Neural crest cell (in vitro differentiated cells): ENCODE measurements around the gene ARL4D. TPM values are rescaled to one million over a fixed set of nuclear protein-coding genes. Genes with fewer than 3 reads are reported as not detected.

ENCODE experiments used
- DNase-seq: peaks from one replicate; pipeline ENCODE4 v3.0.0; 2021; ENCODE audit warnings: low read depth, mixed read lengths, low spot score
- H3K27ac Mint-ChIP-seq: one replicate; pipeline ENCODE4 v1.8.0; 2021; ENCODE audit warnings: mild to moderate bottlenecking, mixed read lengths; ENCODE audit not compliant: unreplicated experiment
- H3K27me3 Mint-ChIP-seq: 2 replicates; pipeline ENCODE4 v1.8.0; 2021; ENCODE audit warnings: low read depth, mild to moderate bottlenecking, mixed read lengths
- H3K36me3 Mint-ChIP-seq: 2 replicates; pipeline ENCODE4 v1.8.0; 2021; ENCODE audit warnings: low read depth, mild to moderate bottlenecking, mixed read lengths
- H3K4me1 Mint-ChIP-seq: 2 replicates; pipeline ENCODE4 v1.8.0; 2021; ENCODE audit warnings: mixed read lengths
- H3K4me3 Mint-ChIP-seq: one replicate; pipeline ENCODE4 v1.8.0; 2021; ENCODE audit warnings: mild to moderate bottlenecking, mixed read lengths
- H3K9me3 Mint-ChIP-seq: 2 replicates; pipeline ENCODE4 v1.8.0; 2021; ENCODE audit warnings: mixed read lengths
- total RNA-seq: library from RNA; stranded (reverse); gene quantifications from 2 replicates; pipeline ENCODE4 v1.2.1, GENCODE V29; 2021
- TF ChIP-seq, protein P1 (sequence below): fragments of 200-600 bp; sonication (generic); conservative IDR thresholded peaks from 2 replicates; pipeline ENCODE4 v1.5.0; 2021; ENCODE audit warnings: antibody characterized with exemption, mild to moderate bottlenecking

ARL4D gene
- total RNA-seq, 1 donor from 2014 or later: 13.8 TPM

- TF ChIP-seq, protein P1, sequence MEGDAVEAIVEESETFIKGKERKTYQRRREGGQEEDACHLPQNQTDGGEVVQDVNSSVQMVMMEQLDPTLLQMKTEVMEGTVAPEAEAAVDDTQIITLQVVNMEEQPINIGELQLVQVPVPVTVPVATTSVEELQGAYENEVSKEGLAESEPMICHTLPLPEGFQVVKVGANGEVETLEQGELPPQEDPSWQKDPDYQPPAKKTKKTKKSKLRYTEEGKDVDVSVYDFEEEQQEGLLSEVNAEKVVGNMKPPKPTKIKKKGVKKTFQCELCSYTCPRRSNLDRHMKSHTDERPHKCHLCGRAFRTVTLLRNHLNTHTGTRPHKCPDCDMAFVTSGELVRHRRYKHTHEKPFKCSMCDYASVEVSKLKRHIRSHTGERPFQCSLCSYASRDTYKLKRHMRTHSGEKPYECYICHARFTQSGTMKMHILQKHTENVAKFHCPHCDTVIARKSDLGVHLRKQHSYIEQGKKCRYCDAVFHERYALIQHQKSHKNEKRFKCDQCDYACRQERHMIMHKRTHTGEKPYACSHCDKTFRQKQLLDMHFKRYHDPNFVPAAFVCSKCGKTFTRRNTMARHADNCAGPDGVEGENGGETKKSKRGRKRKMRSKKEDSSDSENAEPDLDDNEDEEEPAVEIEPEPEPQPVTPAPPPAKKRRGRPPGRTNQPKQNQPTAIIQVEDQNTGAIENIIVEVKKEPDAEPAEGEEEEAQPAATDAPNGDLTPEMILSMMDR: no peak
- H3K4me3 Mint-ChIP-seq: no peak overlapping the region
- no peaks in the 10 kb centered on the region for H3K9me3 Mint-ChIP-seq
- no peak overlapping the region for H3K27ac Mint-ChIP-seq
- peaks cover 2% of the 10 kb centered on the region for H3K27me3 Mint-ChIP-seq
- H3K36me3 Mint-ChIP-seq: no peaks in the 10 kb centered on the region
- DNase-seq: no peak
- H3K4me1 Mint-ChIP-seq: peaks cover 9% of the 10 kb centered on the region
These were observed 8.2 kb downstream of the ARL4D start for GRCh38 chr17:43406676-43407645.

DNA sequence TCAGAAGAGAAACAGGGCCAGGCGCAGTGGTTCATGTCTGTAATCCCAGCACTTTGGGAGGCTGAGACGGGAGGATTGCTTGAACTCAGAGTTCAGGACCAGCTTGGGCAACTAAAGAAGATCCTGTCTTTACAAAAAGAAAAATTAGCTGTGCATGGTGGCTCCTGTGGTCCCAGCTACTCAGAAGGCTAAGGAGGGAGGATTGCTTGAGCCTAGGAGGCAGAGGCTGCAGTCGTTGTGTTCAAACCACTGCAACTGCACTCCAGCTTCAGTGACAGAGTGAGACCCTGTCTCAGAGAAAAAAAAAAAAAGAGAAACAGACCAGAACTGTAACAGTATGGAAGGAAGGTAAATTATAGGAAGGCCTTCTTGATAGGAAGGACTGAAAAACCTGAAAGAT is 10.3 kb downstream of the ARL4D start:
- no peak for DNase-seq
- Mint-ChIP-seq H3K4me3 (no peak overlapping the region), H3K9me3 (no peaks in the 10 kb centered on the region), H3K36me3 (no peaks in the 10 kb centered on the region), H3K27ac (no peak overlapping the region), H3K4me1 (peaks cover 14% of the 10 kb centered on the region), H3K27me3 (peaks cover 2% of the 10 kb centered on the region)
- TF ChIP-seq, protein P1: no peak

GRCh38 chr17:43410557-43411368 is 12.0 kb downstream of the ARL4D start:
- DNase-seq: no peak
- H3K27me3 Mint-ChIP-seq: peaks cover 2% of the 10 kb centered on the region
- no peaks in the 10 kb centered on the region for H3K9me3 Mint-ChIP-seq
- H3K27ac Mint-ChIP-seq: no peak overlapping the region
- peaks cover 14% of the 10 kb centered on the region for H3K4me1 Mint-ChIP-seq
- TF ChIP-seq, protein P1: no peak
- no peaks in the 10 kb centered on the region for H3K36me3 Mint-ChIP-seq
- H3K4me3 Mint-ChIP-seq: no peak overlapping the region

DNA sequence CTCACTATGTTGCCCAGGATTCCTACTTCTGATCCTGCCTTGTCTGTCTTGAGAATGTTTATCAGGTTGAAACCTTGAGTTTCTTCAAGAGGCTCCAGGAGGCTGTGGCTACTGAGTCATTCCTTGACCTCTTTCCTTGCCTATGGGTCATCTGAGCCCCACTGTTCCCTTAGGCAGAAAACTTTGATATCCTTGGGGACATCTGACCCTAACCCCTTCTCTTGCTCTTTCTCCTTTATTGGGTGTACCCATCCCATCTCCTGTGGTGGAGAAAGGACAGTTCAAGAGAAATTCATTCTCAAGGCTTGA is 12.5 kb downstream of the ARL4D start:
- no peak overlapping the region for H3K4me3 Mint-ChIP-seq

GRCh38 chr17:43411749-43412148 is 13.0 kb downstream of the ARL4D start:
- TF ChIP-seq, protein P1: no peak
- Mint-ChIP-seq H3K9me3 (no peaks in the 10 kb centered on the region), H3K4me1 (peaks cover 14% of the 10 kb centered on the region), H3K36me3 (no peaks in the 10 kb centered on the region), H3K4me3 (no peak overlapping the region), H3K27me3 (peaks cover 2% of the 10 kb centered on the region), H3K27ac (no peak overlapping the region)
- DNase-seq: no peak

More for the DNA sequence above, 12.5 kb downstream of the ARL4D start:
- H3K9me3 Mint-ChIP-seq: no peaks in the 10 kb centered on the region
- H3K4me1 Mint-ChIP-seq: peaks cover 14% of the 10 kb centered on the region
- H3K36me3 Mint-ChIP-seq: no peaks in the 10 kb centered on the region
- H3K27me3 Mint-ChIP-seq: peaks cover 2% of the 10 kb centered on the region
- TF ChIP-seq, protein P1: no peak
- H3K27ac Mint-ChIP-seq: no peak overlapping the region
- DNase-seq: no peak
